Smooth muscle cell (in vitro differentiated cells): ENCODE measurements around the gene ITPR2. TPM values are rescaled to one million over a fixed set of nuclear protein-coding genes. Genes with fewer than 3 reads are reported as not detected.
A peak's percentile ranks its signal among the peaks of the same experiment; 100 is the strongest.

Experiments used
- DNase-seq: peaks from one replicate; lab custom pipeline; 2025; ENCODE audit not compliant: unreplicated experiment; lab: John Stamatoyannopoulos, UW
- H2AFZ ChIP-seq: fragments of 200-600 bp; sonication (generic); 2 replicates; pipeline ENCODE4 v1.6.0; 2016; ENCODE audit warnings: antibody characterized with exemption, low read depth, mild to moderate bottlenecking
- H3F3A ChIP-seq: fragments of 200-600 bp; sonication (generic); 2 replicates; pipeline ENCODE4 v1.6.0; 2017; ENCODE audit warnings: antibody characterized with exemption, low read depth
- H3K27ac ChIP-seq: fragments of 200-600 bp; sonication (generic); 2 replicates; pipeline ENCODE4 v1.5.1; 2016; ENCODE audit warnings: low read depth, mild to moderate bottlenecking
- H3K27me3 ChIP-seq: fragments of 200-600 bp; sonication (generic); 2 replicates; pipeline ENCODE4 v1.6.1; 2016; ENCODE audit warnings: low read depth, mild to moderate bottlenecking
- H3K36me3 ChIP-seq: fragments of 200-600 bp; sonication (generic); 2 replicates; pipeline ENCODE4 v1.5.1; 2016; ENCODE audit warnings: low read depth
- H3K4me1 ChIP-seq: fragments of 200-600 bp; sonication (generic); 2 replicates; pipeline ENCODE4 v1.5.1; 2016; ENCODE audit warnings: low read depth
- H3K4me2 ChIP-seq: fragments of 200-600 bp; sonication (generic); 2 replicates; pipeline ENCODE4 v1.6.0; 2016; ENCODE audit warnings: mild to moderate bottlenecking
- H3K4me3 ChIP-seq: fragments of 200-600 bp; sonication (generic); 2 replicates; pipeline ENCODE4 v1.5.1; 2016; ENCODE audit warnings: mild to moderate bottlenecking
- H3K79me2 ChIP-seq: fragments of 200-600 bp; sonication (generic); 2 replicates; pipeline ENCODE4 v1.6.0; 2016; ENCODE audit warnings: low read depth, mild to moderate bottlenecking
- H3K9ac ChIP-seq: fragments of 200-600 bp; sonication (generic); 2 replicates; pipeline ENCODE4 v1.6.0; 2016; ENCODE audit warnings: low read depth
- H3K9me3 ChIP-seq: fragments of 200-600 bp; sonication (generic); replicated peaks from 2 replicates; pipeline ENCODE4 v1.5.1; 2016; ENCODE audit warnings: low read depth
- H4K20me1 ChIP-seq: fragments of 200-600 bp; sonication (generic); 2 replicates; pipeline ENCODE4 v1.6.0; 2016; ENCODE audit warnings: low read depth
- CTCF ChIP-seq: fragments of 200-600 bp; sonication (generic); IDR thresholded peaks from 2 replicates; pipeline ENCODE4 v1.5.1; 2017; ENCODE audit warnings: borderline replicate concordance, mild to moderate bottlenecking, antibody characterized with exemption; ENCODE audit not compliant: insufficient read depth, poor library complexity, severe bottlenecking
- WGBS: methylation state at CpG from one replicate; pipeline ENCODE4 v1.1.7; 2016; ENCODE audit warnings: low lambda C conversion rate; 5-methylcytosine and 5-hydroxymethylcytosine counted together
- polyA plus RNA-seq: library from polyadenylated mRNA; unstranded; fragments of >200 nt; fragmentation: Nextera tagmentation; extraction: Ambion mirVana; gene quantifications from 2 replicates; pipeline ENCODE4 v1.2.1, GENCODE V29; 2016
- total RNA-seq: library from RNA; depleted of rRNA; stranded (reverse); fragments of >200 nt; gene quantifications from 2 replicates; pipeline ENCODE4 v1.2.3, GENCODE V29; 2014

The ITPR2 gene
- total and polyA plus RNA-seq, 2 experiments from 2014 or later = 6.8 to 17.4 TPM

GRCh38 chr12:26847431-26847830 lies 14.4 kb upstream of the ITPR2 start:
- Histone ChIP-seq H3K9ac (no peak overlapping the region), H3K4me2 (no peak overlapping the region), H2AFZ (no peak overlapping the region), H3K27ac (no peak overlapping the region), H3K36me3 (no peaks in the 10 kb centered on the region), H3K27me3 (no peaks in the 10 kb centered on the region), H4K20me1 (no peaks in the 10 kb centered on the region), H3F3A (no peaks in the 10 kb centered on the region), H3K4me1 (peaks cover 10% of the 10 kb centered on the region), H3K79me2 (no peaks in the 10 kb centered on the region), H3K9me3 (no peaks in the 10 kb centered on the region), H3K4me3 (no peak overlapping the region)
- no peak for TF ChIP-seq CTCF
- WGBS = 96% methylated on average over 5 of the region's 5 CpGs
- no peak for DNase-seq

- WGBS = 88% methylated on average over 5 of the region's 5 CpGs
- Histone ChIP-seq H3K4me2 (peak overlapping the region; percentile 72), H3K36me3 (no peaks in the 10 kb centered on the region)
Measured at GRCh38 chr12:26846416-26846815, 13.4 kb upstream of the ITPR2 start.

GRCh38 chr12:26845984-26846383 lies 13.0 kb upstream of the ITPR2 start:
- DNase-seq = no peak
- no peak for TF ChIP-seq CTCF
- H2AFZ ChIP-seq = no peak overlapping the region
- no peaks in the 10 kb centered on the region for H3K27me3 ChIP-seq
- H3K9me3 ChIP-seq = no peaks in the 10 kb centered on the region
- H4K20me1 ChIP-seq = no peaks in the 10 kb centered on the region
- H3K4me2 ChIP-seq = peak overlapping the region; percentile 72
- peak overlapping the region; percentile 62 for H3K27ac ChIP-seq
- 5% methylated on average over 4 of the region's 4 CpGs for WGBS
- H3K36me3 ChIP-seq = no peaks in the 10 kb centered on the region
- H3K9ac ChIP-seq = peak overlapping the region; percentile 16
- peaks cover 10% of the 10 kb centered on the region for H3K4me1 ChIP-seq
- no peak overlapping the region for H3K4me3 ChIP-seq
- H3K79me2 ChIP-seq = no peaks in the 10 kb centered on the region
- no peaks in the 10 kb centered on the region for H3F3A ChIP-seq

More at GRCh38 chr12:26846416-26846815, 13.4 kb upstream of the ITPR2 start:
- H3F3A ChIP-seq = no peaks in the 10 kb centered on the region
- no peak overlapping the region for H3K9ac ChIP-seq
- peak overlapping the region; percentile 62 for H3K27ac ChIP-seq
- no peaks in the 10 kb centered on the region for H3K9me3 ChIP-seq
- no peaks in the 10 kb centered on the region for H3K27me3 ChIP-seq
- peaks cover 10% of the 10 kb centered on the region for H3K4me1 ChIP-seq
- no peaks in the 10 kb centered on the region for H3K79me2 ChIP-seq
- DNase-seq = no peak
- TF ChIP-seq CTCF = no peak
- no peak overlapping the region for H3K4me3 ChIP-seq
- no peaks in the 10 kb centered on the region for H4K20me1 ChIP-seq
- no peak overlapping the region for H2AFZ ChIP-seq

GRCh38 chr12:26845057-26845666 lies 12.2 kb upstream of the ITPR2 start:
- DNase-seq = peak; percentile 20
- no peaks in the 10 kb centered on the region for H3K9me3 ChIP-seq
- no peaks in the 10 kb centered on the region for H4K20me1 ChIP-seq
- H3F3A ChIP-seq = no peaks in the 10 kb centered on the region
- H3K36me3 ChIP-seq = no peaks in the 10 kb centered on the region
- no peak overlapping the region for H2AFZ ChIP-seq
- peak; percentile 76 for TF ChIP-seq CTCF
- no peaks in the 10 kb centered on the region for H3K79me2 ChIP-seq
- no peak overlapping the region for H3K4me3 ChIP-seq
- H3K27me3 ChIP-seq = no peaks in the 10 kb centered on the region
- peak overlapping the region; percentile 62 for H3K27ac ChIP-seq
- H3K9ac ChIP-seq = peak overlapping the region; percentile 16
- 25% methylated on average over 11 of the region's 11 CpGs for WGBS
- peak overlapping the region; percentile 72 for H3K4me2 ChIP-seq
- peaks cover 10% of the 10 kb centered on the region for H3K4me1 ChIP-seq
